Body of pancreas (tissue), 4 donors: ENCODE data around the gene CELF3. TPM values are rescaled to one million over a fixed set of nuclear protein-coding genes. Genes with fewer than 3 reads are reported as not detected.

Experiments
- ATAC-seq: fragments of 150-250 bp; one replicate; pipeline ENCODE4 v1.9.1; 2016
- DNase-seq, 4 donors: peaks; one replicate each; pipeline ENCODE4 v3.0.0-alpha.2; 2019
- H3K27ac ChIP-seq, 4 donors: fragments of 200-600 bp; sonication (generic); 1 replicate in 3 of 4; 2 replicates in 1 of 4; pipeline versions ENCODE4 v1.5.1 to v1.6.1; 2016 to 2019; ENCODE audit warnings: mild to moderate bottlenecking in 1 of 4, mixed read lengths in 1 of 4, moderate library complexity in 1 of 4
- H3K27me3 ChIP-seq, 2 donors: fragments of 200-600 bp; sonication (generic); one replicate each; pipeline ENCODE4 v1.6.0; 2016; ENCODE audit warnings: mild to moderate bottlenecking in 1 of 2
- H3K36me3 ChIP-seq, 2 donors: fragments of 200-600 bp; sonication (generic); replicated peaks in 1 of 2; 2 replicates each; pipeline ENCODE4 v1.5.1; 2016; ENCODE audit warnings: low read depth in 2 of 2; ENCODE audit not compliant: insufficient read depth in 1 of 2
- H3K4me1 ChIP-seq: fragments of 200-600 bp; sonication (generic); one replicate; pipeline ENCODE4 v1.6.0; 2016
- H3K4me3 ChIP-seq, 2 donors: fragments of 200-600 bp; sonication (generic); 1 replicate in 1 of 2; 2 replicates in 1 of 2; pipeline ENCODE4 v1.5.1; 2016 to 2019
- H3K9me3 ChIP-seq, 3 donors: fragments of 200-600 bp; sonication (generic); 1 replicate in 2 of 3; 2 replicates in 1 of 3; pipeline ENCODE4 v1.5.1; 2016
- CTCF ChIP-seq, 7 experiments: fragments of 450-650 bp in 4 of 7; fragments of 200-600 bp in 3 of 7; sonication (generic) in 3 of 7; IDR thresholded peaks; one replicate each; pipeline ENCODE4 v1.5.1; 2016 to 2019; ENCODE audit warnings: antibody characterized with exemption in 7 of 7
- POLR2A ChIP-seq, 3 donors: fragments of 450-650 bp; IDR thresholded peaks; one replicate each; pipeline ENCODE4 v1.6.1; 2016; ENCODE audit warnings: antibody characterized with exemption in 3 of 3, mild to moderate bottlenecking in 2 of 3
- WGBS, 2 donors: methylation state at CpG; one replicate each; pipeline ENCODE4 v1.1.5; 2017; 5-methylcytosine and 5-hydroxymethylcytosine counted together
- intact Hi-C: fragments of 100-400 bp; cut with DNase I; formaldehyde crosslinking; loops from one replicate; pipeline ENCODE4 v1.15.1; 2023
- total RNA-seq, 2 donors: library from RNA; depleted of rRNA; stranded (reverse); fragments of >200 nt; gene quantifications; one replicate each; pipeline ENCODE4 v1.1.0, GENCODE V29; 2016

Gene CELF3
- total RNA-seq, result 10 to 100 TPM in 1 of 2 donors, 1 to 10 TPM in 1; 1.6 to 48.1 TPM

- Histone ChIP-seq H3K27me3 (peaks cover 0 to 11% of the 10 kb centered on the region in 2 donors), H3K9me3 (no peaks in the 10 kb centered on the region), H3K4me3 (no peak within 1 kb of the TSS), H3K36me3 (no peaks in the 10 kb centered on the region), H3K27ac (no peak within 1 kb of the TSS), H3K4me1 (peaks cover 26% of the 10 kb centered on the region)
- peak in 1 of 3 donors; percentile 34 for TF ChIP-seq POLR2A (IDR thresholded peaks at IDR 0.05)
- no peak for TF ChIP-seq CTCF (IDR thresholded peaks at IDR 0.05)
- peak in 3 of 4 donors; percentile 42 to 59 (median 58) for DNase-seq
- 8 to 13% methylated on average over 27 of the region's 27 CpGs for WGBS, 2 donors
- ATAC-seq, result no peak
- intact Hi-C loops, result no loop called here
Measured at GRCh38 chr1:151716771-151717631, at the start of gene CELF3. CELF3 (minus strand) TSS chr1:151716803; CDS start chr1:151716020, 783 bp downstream.

GRCh38 chr1:151763990-151764389 is 47.4 kb upstream of the CELF3 start:
- ATAC-seq (peak; percentile 3), DNase-seq (no peak)
- intact Hi-C loops, result no loop called here
- peaks cover 25% of the 10 kb centered on the region for H3K4me1 ChIP-seq
- peaks cover 0 to 6% of the 10 kb centered on the region in 2 donors for H3K36me3 ChIP-seq
- peak overlapping the region in 3 of 4 donors; percentile 87 to 91 (median 91) for H3K27ac ChIP-seq
- H3K4me3 ChIP-seq, result peak overlapping the region; percentile 79 to 97
- WGBS, 2 donors, result 33 to 49% methylated on average over 10 of the region's 10 CpGs
- TF ChIP-seq CTCF (IDR thresholded peaks at IDR 0.05), result no peak
- H3K27me3 ChIP-seq, result no peaks in the 10 kb centered on the region
- H3K9me3 ChIP-seq, result no peaks in the 10 kb centered on the region

- Histone ChIP-seq H3K4me1 (peaks cover 21% of the 10 kb centered on the region), H3K27me3 (no peaks in the 10 kb centered on the region), H3K9me3 (no peaks in the 10 kb centered on the region), H3K36me3 (peaks cover 0 to 6% of the 10 kb centered on the region in 2 donors), H3K4me3 (peak within 1 kb of the TSS; percentile 79 to 97), H3K27ac (peak within 1 kb of the TSS; percentile 87 to 91 (median 89))
- 0 to 1% methylated on average over 37 to 68 of the region's 68 CpGs for WGBS, 2 donors
- DNase-seq, result peak; percentile 82 to 90 (median 84)
- ATAC-seq, result peak; percentile 98
- TF ChIP-seq POLR2A (IDR thresholded peaks at IDR 0.05) (peak; percentile 60 to 87 (median 79)), CTCF (IDR thresholded peaks at IDR 0.05) (peak in 1 of 7 experiments; percentile 9)
- intact Hi-C loops, result no loop called here
Measured at GRCh38 chr1:151762941-151763921, 46.6 kb upstream of the CELF3 start, which contains the start of gene MRPL9. MRPL9 (minus strand) TSS chr1:151763496; CDS start chr1:151763479, 17 bp downstream.

- ATAC-seq (no peak), DNase-seq (no peak)
- no peak for TF ChIP-seq CTCF (IDR thresholded peaks at IDR 0.05)
- no peak for TF ChIP-seq POLR2A (IDR thresholded peaks at IDR 0.05)
- WGBS, 2 donors, result 88 to 90% methylated on average over 7 of the region's 7 CpGs
- Histone ChIP-seq H3K36me3 (peaks cover 0 to 8% of the 10 kb centered on the region in 2 donors), H3K4me1 (peaks cover 14% of the 10 kb centered on the region), H3K9me3 (no peaks in the 10 kb centered on the region), H3K27ac (no peak overlapping the region), H3K27me3 (no peaks in the 10 kb centered on the region), H3K4me3 (no peak overlapping the region)
- intact Hi-C loops, result no loop called here
Measured at GRCh38 chr1:151760597-151761385, 44.2 kb upstream of the CELF3 start.
